Calu3 (cell line): ENCODE data around the gene MON1B. TPM values are rescaled to one million over a fixed set of nuclear protein-coding genes. Genes with fewer than 3 reads are reported as not detected.
"Not testable (repeated sequence)": the region's sequence is repeated elsewhere in the genome, so short reads cannot be mapped to it uniquely, and the experiment has no call there.

Source experiments
- BruUV-seq: library from RNA; stranded (reverse); fragments of 400-500 nt; replicated peaks from 2 replicates; lab custom pipeline; 2021; lab: Mats Ljungman, UMichigan
- CTCF ChIA-PET: fragments of 300-600 bp; sonication (Branson Sonifier 250); formaldehyde crosslinking; loops from one replicate; lab custom pipeline; 2022; ENCODE audit warnings: antibody characterized with exemption; lab: Charles Lee
- DNase-seq: peaks from one replicate; pipeline ENCODE4 v3.0.0; 2022
- H3K27ac Mint-ChIP-seq: one replicate; pipeline ENCODE4 v1.8.0; 2022; ENCODE audit warnings: mixed read lengths; ENCODE audit not compliant: unreplicated experiment
- H3K27me3 Mint-ChIP-seq: one replicate; pipeline ENCODE4 v1.8.0; 2022; ENCODE audit warnings: mixed read lengths; ENCODE audit not compliant: unreplicated experiment
- H3K36me3 Mint-ChIP-seq: one replicate; pipeline ENCODE4 v1.8.0; 2022; ENCODE audit warnings: mild to moderate bottlenecking, moderate library complexity, mixed read lengths; ENCODE audit not compliant: insufficient read depth, unreplicated experiment
- H3K4me1 Mint-ChIP-seq: one replicate; pipeline ENCODE4 v1.8.0; 2022; ENCODE audit warnings: mild to moderate bottlenecking, low read depth, mixed read lengths; ENCODE audit not compliant: unreplicated experiment
- H3K4me3 Mint-ChIP-seq: one replicate; pipeline ENCODE4 v1.8.0; 2022; ENCODE audit warnings: mild to moderate bottlenecking, low read depth, moderate library complexity, mixed read lengths; ENCODE audit not compliant: unreplicated experiment
- H3K9me3 Mint-ChIP-seq: one replicate; pipeline ENCODE4 v1.8.0; 2022; ENCODE audit warnings: low read depth, mixed read lengths; ENCODE audit not compliant: unreplicated experiment
- intact Hi-C: fragments of 100-400 bp; cut with micrococcal nuclease; formaldehyde crosslinking; loops from one replicate; pipeline ENCODE4 v1.10.0; 2022; ENCODE audit not compliant: unreplicated experiment
- total RNA-seq: library from RNA; stranded (reverse); gene quantifications from 2 replicates; pipeline ENCODE4 v1.2.3, GENCODE V29; 2022
- TF ChIP-seq, protein P1 (sequence below): fragments of 200-600 bp; IDR thresholded peaks from one replicate; pipeline ENCODE4 v1.8.0; 2022; ENCODE audit warnings: antibody characterized with exemption; ENCODE audit not compliant: unreplicated experiment

The MON1B gene
- total RNA-seq, 1 experiment from 2014 or later: 91.3 TPM

DNA sequence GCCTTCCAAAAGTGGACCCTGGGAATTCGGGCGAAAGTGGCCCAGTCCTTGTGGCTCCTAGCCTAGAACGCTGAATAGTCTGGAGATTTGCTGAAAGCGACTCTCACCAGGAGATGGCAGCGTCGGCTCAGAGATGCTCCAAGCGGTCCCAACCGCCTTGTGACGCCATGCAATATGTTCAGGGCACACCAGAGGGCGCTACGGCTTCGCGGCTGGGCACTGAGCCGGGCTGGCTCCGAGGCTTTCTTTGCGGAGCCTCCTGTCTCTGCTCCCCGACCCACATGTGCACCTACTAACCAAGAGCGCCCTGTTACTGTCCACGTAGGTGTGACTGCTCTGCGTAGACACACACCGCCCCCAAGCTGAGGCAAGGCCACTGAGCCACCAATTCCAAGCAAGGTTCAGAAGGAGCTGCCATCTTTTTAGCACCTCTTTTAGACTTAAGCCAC, 45.1 kb downstream of the MON1B start:
- Mint-ChIP-seq H3K36me3 (no peaks in the 10 kb centered on the region), H3K27me3 (peaks cover 17% of the 10 kb centered on the region), H3K4me3 (peak overlapping the region; percentile 36), H3K27ac (no peak overlapping the region), H3K9me3 (no peaks in the 10 kb centered on the region), H3K4me1 (peaks cover 22% of the 10 kb centered on the region)
- TF ChIP-seq, protein P1, sequence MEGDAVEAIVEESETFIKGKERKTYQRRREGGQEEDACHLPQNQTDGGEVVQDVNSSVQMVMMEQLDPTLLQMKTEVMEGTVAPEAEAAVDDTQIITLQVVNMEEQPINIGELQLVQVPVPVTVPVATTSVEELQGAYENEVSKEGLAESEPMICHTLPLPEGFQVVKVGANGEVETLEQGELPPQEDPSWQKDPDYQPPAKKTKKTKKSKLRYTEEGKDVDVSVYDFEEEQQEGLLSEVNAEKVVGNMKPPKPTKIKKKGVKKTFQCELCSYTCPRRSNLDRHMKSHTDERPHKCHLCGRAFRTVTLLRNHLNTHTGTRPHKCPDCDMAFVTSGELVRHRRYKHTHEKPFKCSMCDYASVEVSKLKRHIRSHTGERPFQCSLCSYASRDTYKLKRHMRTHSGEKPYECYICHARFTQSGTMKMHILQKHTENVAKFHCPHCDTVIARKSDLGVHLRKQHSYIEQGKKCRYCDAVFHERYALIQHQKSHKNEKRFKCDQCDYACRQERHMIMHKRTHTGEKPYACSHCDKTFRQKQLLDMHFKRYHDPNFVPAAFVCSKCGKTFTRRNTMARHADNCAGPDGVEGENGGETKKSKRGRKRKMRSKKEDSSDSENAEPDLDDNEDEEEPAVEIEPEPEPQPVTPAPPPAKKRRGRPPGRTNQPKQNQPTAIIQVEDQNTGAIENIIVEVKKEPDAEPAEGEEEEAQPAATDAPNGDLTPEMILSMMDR: peak; percentile 100
- CTCF ChIA-PET: interaction anchor here (0.6 to 4.0 kb wide), 3 partner anchors 344 to 441 kb away, joined by 3 to 40 read pairs (median 5); no protein-coding TSS in a partner anchor
- BruUV-seq: no TSS peak
- peak; percentile 93 for DNase-seq
- intact Hi-C loops: loop anchor here (1.0 to 5.0 kb wide), 6 partner anchors 71 to 736 kb away; no protein-coding TSS in a partner anchor

DNA sequence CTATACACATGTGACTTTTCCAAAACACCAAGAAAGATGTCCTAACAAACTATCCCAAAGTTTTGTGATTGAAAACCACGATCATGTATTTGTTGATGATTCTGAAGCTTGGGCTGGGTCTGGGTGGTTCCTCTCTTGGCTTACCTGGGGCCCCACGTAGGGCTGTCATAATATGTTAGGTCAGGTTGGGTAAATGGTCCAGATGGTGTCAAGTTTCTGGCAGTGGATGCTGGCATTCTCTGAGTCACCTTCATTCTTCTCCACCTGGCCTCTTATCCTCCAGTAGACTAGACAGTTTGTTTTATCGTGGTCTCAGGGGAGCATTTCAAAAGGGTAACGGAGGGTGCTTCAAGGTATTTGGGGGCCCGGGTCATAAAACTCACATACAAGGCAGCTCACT, 47.6 kb downstream of the MON1B start:
- CTCF ChIA-PET: interaction anchor here (1.2 kb wide), 1 partner anchor 345 kb away, joined by 4 read pairs; no protein-coding TSS in a partner anchor
- no peak for DNase-seq

GRCh38 chr16:77242471-77242870, 51.5 kb downstream of the MON1B start:
- H3K9me3 Mint-ChIP-seq, CTCF ChIA-PET, H3K4me3 Mint-ChIP-seq, BruUV-seq, intact Hi-C loops, H3K27me3 Mint-ChIP-seq, H3K27ac Mint-ChIP-seq, H3K36me3 Mint-ChIP-seq, DNase-seq: not testable (repeated sequence)
- H3K4me1 Mint-ChIP-seq: peaks cover 13% of the 10 kb centered on the region

More for the DNA sequence above, 47.6 kb downstream of the MON1B start:
- H3K4me3 Mint-ChIP-seq: no peak overlapping the region
- intact Hi-C loops: loop anchor here (5.0 kb wide), 4 partner anchors 69 to 734 kb away; no protein-coding TSS in a partner anchor
- peaks cover 22% of the 10 kb centered on the region for H3K4me1 Mint-ChIP-seq
- no peaks in the 10 kb centered on the region for H3K36me3 Mint-ChIP-seq
- TF ChIP-seq, protein P1: no peak
- peaks cover 25% of the 10 kb centered on the region for H3K27me3 Mint-ChIP-seq
- H3K9me3 Mint-ChIP-seq: no peaks in the 10 kb centered on the region
- no TSS peak for BruUV-seq
- no peak overlapping the region for H3K27ac Mint-ChIP-seq

DNA sequence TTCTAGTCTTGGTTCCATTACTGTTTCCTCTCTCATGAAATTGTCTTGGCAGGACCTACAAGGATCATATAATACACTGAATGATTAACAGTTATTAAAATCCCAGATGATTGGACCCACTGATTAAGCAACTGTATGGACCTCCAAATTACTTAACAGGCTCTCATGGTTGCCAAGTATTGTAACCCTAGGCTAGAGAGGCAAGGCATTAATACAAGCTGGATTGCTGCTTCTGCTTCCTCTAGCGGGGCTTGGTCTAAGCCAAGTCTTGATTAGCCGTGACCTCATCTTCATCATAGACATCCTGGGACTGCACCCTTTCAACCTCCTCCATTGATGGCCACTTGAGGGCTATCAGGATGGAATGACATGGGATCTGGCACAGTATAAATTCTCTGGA, 55.2 kb downstream of the MON1B start:
- peaks cover 8% of the 10 kb centered on the region for H3K27me3 Mint-ChIP-seq
- intact Hi-C loops: no loop called here
- CTCF ChIA-PET: no interaction called here
- no peaks in the 10 kb centered on the region for H3K9me3 Mint-ChIP-seq
- no TSS peak for BruUV-seq
- TF ChIP-seq, protein P1: no peak
- H3K27ac Mint-ChIP-seq: no peak overlapping the region
- no peaks in the 10 kb centered on the region for H3K4me1 Mint-ChIP-seq
- DNase-seq: no peak
- no peak overlapping the region for H3K4me3 Mint-ChIP-seq
- no peaks in the 10 kb centered on the region for H3K36me3 Mint-ChIP-seq

DNA sequence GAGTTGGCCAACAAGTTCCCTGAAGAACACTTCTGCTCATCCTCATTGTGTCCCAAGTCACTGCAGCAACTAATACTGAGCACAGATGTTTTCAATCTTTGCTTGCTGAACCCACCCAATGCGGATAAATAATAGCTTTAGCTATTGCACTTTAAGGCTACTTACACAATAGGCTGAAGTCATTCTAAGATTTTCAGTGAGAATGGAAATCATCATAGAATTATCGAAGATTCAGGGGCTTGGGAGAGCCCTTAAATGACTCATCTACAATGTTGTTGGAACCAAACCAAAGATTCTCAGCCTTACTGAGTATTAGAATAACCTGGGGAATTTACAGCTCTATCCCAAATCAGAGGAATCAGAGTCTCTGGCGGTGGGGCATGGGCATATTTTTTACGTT, 59.4 kb downstream of the MON1B start:
- Mint-ChIP-seq H3K4me1 (no peaks in the 10 kb centered on the region), H3K36me3 (no peaks in the 10 kb centered on the region), H3K4me3 (no peak overlapping the region), H3K27ac (no peak overlapping the region), H3K27me3 (no peaks in the 10 kb centered on the region), H3K9me3 (no peaks in the 10 kb centered on the region)
- TF ChIP-seq, protein P1: no peak
- CTCF ChIA-PET: no interaction called here
- no TSS peak for BruUV-seq
- intact Hi-C loops: no loop called here
- no peak for DNase-seq
